ENCODE results near the gene NAT10. TPM values are rescaled to one million over a fixed set of nuclear protein-coding genes. Genes with fewer than 3 reads are reported as not detected.

NAT10 gene
- polyA plus RNA-seq, 2 donors = 21.9 to 24.0 TPM

DNA sequence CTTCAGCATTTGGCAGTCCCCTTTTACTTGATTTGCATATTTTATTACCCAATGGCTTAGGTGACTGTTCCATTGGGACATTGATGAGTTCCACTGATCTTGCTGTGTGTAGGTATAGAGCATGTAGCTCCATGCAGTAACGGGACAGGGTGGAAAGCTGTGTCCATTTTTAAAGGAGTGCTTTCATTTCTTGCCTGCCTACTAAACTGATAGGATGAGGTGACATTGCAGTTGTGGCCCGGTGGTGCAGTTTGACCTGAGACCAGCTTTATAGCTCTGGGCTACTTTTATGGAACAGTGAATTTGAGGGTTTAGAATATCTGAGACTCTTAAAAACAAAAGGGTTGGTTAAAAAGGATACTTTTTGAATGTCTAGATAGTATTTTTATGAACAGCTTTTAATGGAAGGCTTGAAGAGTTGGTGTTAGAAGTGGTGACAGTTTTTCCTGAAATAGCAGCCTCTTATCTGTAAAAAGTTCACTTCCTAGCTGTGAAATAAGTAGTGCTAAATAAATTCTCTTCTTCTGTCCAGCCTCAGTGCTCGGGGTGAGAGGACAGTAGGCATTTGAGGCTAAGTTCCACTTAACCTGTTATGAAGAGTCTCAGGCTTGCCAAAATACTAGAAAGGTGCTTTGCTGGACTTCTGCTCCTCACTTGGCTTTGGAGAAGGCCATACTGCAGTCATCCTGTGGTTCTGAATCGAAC, 27.0 kb downstream of the NAT10 start:
- 94 to 95% methylated on average over 4 of the region's 4 CpGs for WGBS, 2 donors
- Histone ChIP-seq H3K27me3 (ENCODE audit: control insufficient read depth in 1 of 2, insufficient read depth in 2 of 2, low read length in 2 of 2) (no peaks in the 10 kb centered on the region), H3K4me3 (ENCODE audit: low read depth in 1 of 2, low read length in 2 of 2) (no peak overlapping the region), H3K27ac (ENCODE audit: low read depth in 2 of 2, low read length in 1 of 2) (no peak overlapping the region), H3K36me3 (ENCODE audit: control insufficient read depth in 2 of 2, insufficient read depth in 2 of 2, low read length in 1 of 2) (peaks cover 31 to 39% of the 10 kb centered on the region in 2 donors), H3K9me3 (ENCODE audit: control insufficient read depth in 2 of 2, insufficient read depth in 1 of 2, low read depth in 1 of 2, low read length in 1 of 2) (no peaks in the 10 kb centered on the region), H3K4me1 (ENCODE audit: control insufficient read depth in 2 of 2, insufficient read depth in 2 of 2, low read length in 1 of 2) (no peaks in the 10 kb centered on the region)

- no peaks in the 10 kb centered on the region for H3K27me3 ChIP-seq (ENCODE audit: control insufficient read depth in 1 of 2, insufficient read depth in 2 of 2, low read length in 2 of 2)
- no peak overlapping the region for H3K27ac ChIP-seq (ENCODE audit: low read depth in 2 of 2, low read length in 1 of 2)
- H3K4me1 ChIP-seq (ENCODE audit: control insufficient read depth in 2 of 2, insufficient read depth in 2 of 2, low read length in 1 of 2) = no peaks in the 10 kb centered on the region
- H3K9me3 ChIP-seq (ENCODE audit: control insufficient read depth in 2 of 2, insufficient read depth in 1 of 2, low read depth in 1 of 2, low read length in 1 of 2) = no peaks in the 10 kb centered on the region
- WGBS, 2 donors = 84 to 90% methylated on average over 5 of the region's 5 CpGs
- no peak overlapping the region for H3K4me3 ChIP-seq (ENCODE audit: low read depth in 1 of 2, low read length in 2 of 2)
- peaks cover 42 to 57% of the 10 kb centered on the region in 2 donors for H3K36me3 ChIP-seq (ENCODE audit: control insufficient read depth in 2 of 2, insufficient read depth in 2 of 2, low read length in 1 of 2)
Measured at GRCh38 chr11:34134765-34135164, 29.3 kb downstream of the NAT10 start.

DNA sequence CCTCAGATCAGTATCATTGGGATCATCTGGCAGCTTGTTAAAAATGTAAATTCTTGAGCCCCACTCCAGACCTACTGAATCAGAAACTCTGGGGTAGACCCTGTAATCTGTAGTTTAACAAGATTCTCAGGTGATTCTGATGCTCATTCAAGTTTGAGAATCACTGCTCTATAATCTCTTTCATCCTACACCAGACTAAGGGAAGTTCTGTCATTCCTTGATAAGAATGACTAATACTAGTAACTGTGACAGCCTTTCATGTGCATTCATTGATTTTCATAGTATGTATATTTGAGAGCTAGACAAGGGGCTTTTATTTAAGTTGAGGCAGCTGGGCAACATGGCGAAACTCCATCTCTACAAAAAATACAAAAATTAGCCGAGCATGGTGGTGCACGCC, 30.0 kb downstream of the NAT10 start:
- H3K9me3 ChIP-seq (ENCODE audit: control insufficient read depth in 2 of 2, insufficient read depth in 1 of 2, low read depth in 1 of 2, low read length in 1 of 2) = no peaks in the 10 kb centered on the region
- H3K27ac ChIP-seq (ENCODE audit: low read depth in 2 of 2, low read length in 1 of 2) = no peak overlapping the region

DNA sequence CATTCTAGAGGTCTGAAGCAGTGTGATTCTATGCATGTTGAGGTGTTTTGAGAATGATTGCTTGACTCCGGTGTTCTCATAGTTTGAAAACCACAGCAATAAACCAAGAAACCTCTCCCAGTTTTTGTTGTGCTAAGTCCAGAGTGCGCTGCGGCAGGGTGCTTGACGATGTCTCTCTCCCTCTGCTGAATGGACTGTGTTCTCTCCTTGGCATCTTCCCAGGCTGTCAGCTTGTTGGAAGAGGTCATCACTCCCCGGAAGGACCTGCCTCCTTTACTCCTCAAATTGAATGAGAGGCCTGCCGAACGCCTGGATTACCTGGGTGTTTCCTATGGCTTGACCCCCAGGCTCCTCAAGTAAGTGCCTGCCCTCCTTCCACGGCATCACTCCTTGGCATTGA, 31.0 kb downstream of the NAT10 start:
- H3K27ac ChIP-seq (ENCODE audit: low read depth in 2 of 2, low read length in 1 of 2) = no peak overlapping the region
- H3K4me3 ChIP-seq (ENCODE audit: low read depth in 1 of 2, low read length in 2 of 2) = no peak overlapping the region
- H3K9me3 ChIP-seq (ENCODE audit: control insufficient read depth in 2 of 2, insufficient read depth in 1 of 2, low read depth in 1 of 2, low read length in 1 of 2) = no peaks in the 10 kb centered on the region
- peaks cover 35 to 64% of the 10 kb centered on the region in 2 donors for H3K36me3 ChIP-seq (ENCODE audit: control insufficient read depth in 2 of 2, insufficient read depth in 2 of 2, low read length in 1 of 2)
- H3K27me3 ChIP-seq (ENCODE audit: control insufficient read depth in 1 of 2, insufficient read depth in 2 of 2, low read length in 2 of 2) = no peaks in the 10 kb centered on the region
- H3K4me1 ChIP-seq (ENCODE audit: control insufficient read depth in 2 of 2, insufficient read depth in 2 of 2, low read length in 1 of 2) = no peaks in the 10 kb centered on the region
- WGBS, 2 donors = 93 to 95% methylated on average over 8 of the region's 8 CpGs

More for the DNA sequence above, 30.0 kb downstream of the NAT10 start:
- Histone ChIP-seq H3K4me3 (ENCODE audit: low read depth in 1 of 2, low read length in 2 of 2) (no peak overlapping the region), H3K4me1 (ENCODE audit: control insufficient read depth in 2 of 2, insufficient read depth in 2 of 2, low read length in 1 of 2) (no peaks in the 10 kb centered on the region), H3K36me3 (ENCODE audit: control insufficient read depth in 2 of 2, insufficient read depth in 2 of 2, low read length in 1 of 2) (peaks cover 42 to 63% of the 10 kb centered on the region in 2 donors), H3K27me3 (ENCODE audit: control insufficient read depth in 1 of 2, insufficient read depth in 2 of 2, low read length in 2 of 2) (no peaks in the 10 kb centered on the region)
- 91 to 94% methylated on average over 3 of the region's 3 CpGs for WGBS, 2 donors

DNA sequence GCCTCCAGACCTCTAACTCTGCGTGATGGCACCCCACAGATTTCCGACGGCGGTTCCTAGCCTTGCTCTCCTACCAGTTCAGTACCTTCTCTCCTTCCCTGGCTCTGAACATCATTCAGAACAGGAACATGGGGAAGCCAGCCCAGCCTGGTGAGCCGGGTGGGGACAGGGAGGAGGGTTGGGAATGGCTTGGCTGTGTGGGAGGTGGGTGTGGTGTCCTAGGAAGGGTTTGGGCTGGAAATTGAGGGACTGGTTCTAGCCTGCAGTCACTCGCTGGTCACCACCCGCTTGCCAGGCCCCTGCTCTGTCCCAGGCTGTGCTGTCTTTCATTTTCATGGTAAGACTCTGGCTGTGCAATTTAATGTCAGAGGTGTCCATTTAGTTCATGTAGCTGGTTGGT, 33.9 kb downstream of the NAT10 start:
- Histone ChIP-seq H3K4me1 (ENCODE audit: control insufficient read depth in 2 of 2, insufficient read depth in 2 of 2, low read length in 1 of 2) (no peaks in the 10 kb centered on the region), H3K36me3 (ENCODE audit: control insufficient read depth in 2 of 2, insufficient read depth in 2 of 2, low read length in 1 of 2) (peaks cover 52 to 66% of the 10 kb centered on the region in 2 donors), H3K9me3 (ENCODE audit: control insufficient read depth in 2 of 2, insufficient read depth in 1 of 2, low read depth in 1 of 2, low read length in 1 of 2) (no peaks in the 10 kb centered on the region), H3K27ac (ENCODE audit: low read depth in 2 of 2, low read length in 1 of 2) (no peak overlapping the region), H3K4me3 (ENCODE audit: low read depth in 1 of 2, low read length in 2 of 2) (no peak overlapping the region), H3K27me3 (ENCODE audit: control insufficient read depth in 1 of 2, insufficient read depth in 2 of 2, low read length in 2 of 2) (no peaks in the 10 kb centered on the region)
- 80 to 87% methylated on average over 7 of the region's 7 CpGs for WGBS, 2 donors

GRCh38 chr11:34140149-34140548, 34.7 kb downstream of the NAT10 start:
- 95 to 97% methylated on average over 11 of the region's 11 CpGs for WGBS, 2 donors
- H3K4me1 ChIP-seq (ENCODE audit: control insufficient read depth in 2 of 2, insufficient read depth in 2 of 2, low read length in 1 of 2) = no peaks in the 10 kb centered on the region
- H3K9me3 ChIP-seq (ENCODE audit: control insufficient read depth in 2 of 2, insufficient read depth in 1 of 2, low read depth in 1 of 2, low read length in 1 of 2) = no peaks in the 10 kb centered on the region
- no peak overlapping the region for H3K4me3 ChIP-seq (ENCODE audit: low read depth in 1 of 2, low read length in 2 of 2)
- no peaks in the 10 kb centered on the region for H3K27me3 ChIP-seq (ENCODE audit: control insufficient read depth in 1 of 2, insufficient read depth in 2 of 2, low read length in 2 of 2)
- H3K36me3 ChIP-seq (ENCODE audit: control insufficient read depth in 2 of 2, insufficient read depth in 2 of 2, low read length in 1 of 2) = peaks cover 44 to 65% of the 10 kb centered on the region in 2 donors
- no peak overlapping the region for H3K27ac ChIP-seq (ENCODE audit: low read depth in 2 of 2, low read length in 1 of 2)

GRCh38 chr11:34143048-34143447, 37.6 kb downstream of the NAT10 start:
- no peaks in the 10 kb centered on the region for H3K27me3 ChIP-seq (ENCODE audit: control insufficient read depth in 1 of 2, insufficient read depth in 2 of 2, low read length in 2 of 2)
- H3K9me3 ChIP-seq (ENCODE audit: control insufficient read depth in 2 of 2, insufficient read depth in 1 of 2, low read depth in 1 of 2, low read length in 1 of 2) = no peaks in the 10 kb centered on the region
- no peak overlapping the region for H3K4me3 ChIP-seq (ENCODE audit: low read depth in 1 of 2, low read length in 2 of 2)
- no peak overlapping the region for H3K27ac ChIP-seq (ENCODE audit: low read depth in 2 of 2, low read length in 1 of 2)
- peaks cover 46 to 65% of the 10 kb centered on the region in 2 donors for H3K36me3 ChIP-seq (ENCODE audit: control insufficient read depth in 2 of 2, insufficient read depth in 2 of 2, low read length in 1 of 2)
- no peaks in the 10 kb centered on the region for H3K4me1 ChIP-seq (ENCODE audit: control insufficient read depth in 2 of 2, insufficient read depth in 2 of 2, low read length in 1 of 2)
- WGBS, 2 donors = 82 to 87% methylated on average over 2 of the region's 2 CpGs

DNA sequence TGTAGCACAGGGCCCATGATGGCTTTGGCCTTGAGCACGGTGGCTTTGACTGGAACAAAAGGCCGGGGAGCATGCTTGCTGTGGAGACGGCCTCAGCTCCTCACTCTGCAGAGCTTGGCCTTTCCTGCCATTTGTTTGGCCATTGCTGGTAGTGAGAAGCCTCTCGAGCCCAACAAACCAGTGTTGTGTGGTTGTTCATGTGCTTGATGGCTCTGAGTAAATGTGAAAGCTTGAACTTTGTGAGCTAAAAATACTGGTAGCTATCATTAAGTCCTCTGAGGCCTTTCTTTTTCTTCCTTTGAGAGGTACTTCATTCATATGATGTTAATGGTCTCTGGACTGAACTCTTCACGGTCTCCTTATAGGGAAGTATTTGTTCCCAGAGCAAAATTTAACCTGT, 39.6 kb downstream of the NAT10 start:
- 87 to 89% methylated on average over 5 of the region's 5 CpGs for WGBS, 2 donors
- Histone ChIP-seq H3K27me3 (ENCODE audit: control insufficient read depth in 1 of 2, insufficient read depth in 2 of 2, low read length in 2 of 2) (no peaks in the 10 kb centered on the region), H3K27ac (ENCODE audit: low read depth in 2 of 2, low read length in 1 of 2) (no peak overlapping the region), H3K4me1 (ENCODE audit: control insufficient read depth in 2 of 2, insufficient read depth in 2 of 2, low read length in 1 of 2) (no peaks in the 10 kb centered on the region), H3K9me3 (ENCODE audit: control insufficient read depth in 2 of 2, insufficient read depth in 1 of 2, low read depth in 1 of 2, low read length in 1 of 2) (no peaks in the 10 kb centered on the region), H3K36me3 (ENCODE audit: control insufficient read depth in 2 of 2, insufficient read depth in 2 of 2, low read length in 1 of 2) (peaks cover 42 to 60% of the 10 kb centered on the region in 2 donors), H3K4me3 (ENCODE audit: low read depth in 1 of 2, low read length in 2 of 2) (no peak overlapping the region)

GRCh38 chr11:34145847-34146381, 40.5 kb downstream of the NAT10 start:
- WGBS, 2 donors = 79 to 85% methylated on average over 8 of the region's 8 CpGs
- Histone ChIP-seq H3K27ac (ENCODE audit: low read depth in 2 of 2, low read length in 1 of 2) (no peak overlapping the region), H3K4me1 (ENCODE audit: control insufficient read depth in 2 of 2, insufficient read depth in 2 of 2, low read length in 1 of 2) (no peaks in the 10 kb centered on the region), H3K4me3 (ENCODE audit: low read depth in 1 of 2, low read length in 2 of 2) (no peak overlapping the region), H3K9me3 (ENCODE audit: control insufficient read depth in 2 of 2, insufficient read depth in 1 of 2, low read depth in 1 of 2, low read length in 1 of 2) (no peaks in the 10 kb centered on the region), H3K27me3 (ENCODE audit: control insufficient read depth in 1 of 2, insufficient read depth in 2 of 2, low read length in 2 of 2) (no peaks in the 10 kb centered on the region), H3K36me3 (ENCODE audit: control insufficient read depth in 2 of 2, insufficient read depth in 2 of 2, low read length in 1 of 2) (peaks cover 42 to 57% of the 10 kb centered on the region in 2 donors)

GRCh38 chr11:34146411-34146810, 41.0 kb downstream of the NAT10 start:
- H3K27me3 ChIP-seq (ENCODE audit: control insufficient read depth in 1 of 2, insufficient read depth in 2 of 2, low read length in 2 of 2) = no peaks in the 10 kb centered on the region
- H3K9me3 ChIP-seq (ENCODE audit: control insufficient read depth in 2 of 2, insufficient read depth in 1 of 2, low read depth in 1 of 2, low read length in 1 of 2) = no peaks in the 10 kb centered on the region
- WGBS, 2 donors = 89 to 92% methylated on average over 12 of the region's 12 CpGs
- peaks cover 42 to 52% of the 10 kb centered on the region in 2 donors for H3K36me3 ChIP-seq (ENCODE audit: control insufficient read depth in 2 of 2, insufficient read depth in 2 of 2, low read length in 1 of 2)
- H3K4me3 ChIP-seq (ENCODE audit: low read depth in 1 of 2, low read length in 2 of 2) = no peak overlapping the region
- H3K4me1 ChIP-seq (ENCODE audit: control insufficient read depth in 2 of 2, insufficient read depth in 2 of 2, low read length in 1 of 2) = no peaks in the 10 kb centered on the region
- H3K27ac ChIP-seq (ENCODE audit: low read depth in 2 of 2, low read length in 1 of 2) = no peak overlapping the region

All from esophagus (tissue), 2 donors.